HG02943 (cell line): ENCODE data around the gene RFFL.

ENCODE experiments used
- ATAC-seq: cut with Tn5 transposase; IDR thresholded peaks from one replicate; pipeline ENCODE4 v1.9.1; 2021; ENCODE audit warnings: mild to moderate bottlenecking, low read depth, moderate library complexity; ENCODE audit not compliant: unreplicated experiment

Gene RFFL

DNA sequence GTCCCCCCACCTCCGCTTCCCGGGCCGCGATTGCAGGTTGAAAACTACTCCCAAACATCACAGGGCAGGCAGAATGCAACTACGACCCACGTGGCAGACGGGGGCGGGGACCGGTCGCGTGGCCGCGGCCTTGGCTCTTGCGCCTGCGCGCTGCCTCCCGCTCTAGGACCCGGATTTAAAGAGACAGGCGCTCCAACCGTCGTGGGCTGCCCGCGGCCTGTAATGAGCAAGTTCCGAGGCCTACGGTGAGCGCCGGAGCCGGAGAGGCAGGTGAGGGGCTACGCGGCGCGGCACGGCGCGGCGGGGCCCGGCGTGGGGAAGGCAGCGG is 83.2 kb downstream of the RFFL start, which contains the start of gene LIG3:
Gene LIG3 (plus strand): TSS at position 160 of the 328 bp plus-strand sequence. CDS start 2,494 bp downstream, outside the sequence.
- peak; percentile 65 for ATAC-seq

GRCh38 chr17:34979650-34980352 is 83.7 kb downstream of the RFFL start:
- ATAC-seq = no peak

DNA sequence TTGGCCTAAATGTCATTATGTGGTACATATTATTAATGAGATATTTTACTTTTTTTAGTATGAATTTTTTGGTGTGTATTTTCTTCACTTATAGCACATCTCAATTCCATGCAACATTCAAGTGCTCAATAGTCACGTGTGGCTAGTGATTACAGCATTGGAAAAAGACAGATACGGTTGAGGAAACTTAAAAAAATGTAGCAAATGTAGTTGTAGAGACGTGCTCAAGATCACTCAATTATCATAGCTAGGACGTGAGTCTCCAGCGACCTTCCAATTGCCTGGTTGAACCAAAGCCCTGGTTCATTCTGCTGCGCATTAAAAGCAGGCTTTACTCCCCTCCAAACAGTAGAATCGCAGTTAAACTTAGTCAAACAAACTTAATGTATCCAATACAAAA is 84.4 kb downstream of the RFFL start:
- no peak for ATAC-seq

DNA sequence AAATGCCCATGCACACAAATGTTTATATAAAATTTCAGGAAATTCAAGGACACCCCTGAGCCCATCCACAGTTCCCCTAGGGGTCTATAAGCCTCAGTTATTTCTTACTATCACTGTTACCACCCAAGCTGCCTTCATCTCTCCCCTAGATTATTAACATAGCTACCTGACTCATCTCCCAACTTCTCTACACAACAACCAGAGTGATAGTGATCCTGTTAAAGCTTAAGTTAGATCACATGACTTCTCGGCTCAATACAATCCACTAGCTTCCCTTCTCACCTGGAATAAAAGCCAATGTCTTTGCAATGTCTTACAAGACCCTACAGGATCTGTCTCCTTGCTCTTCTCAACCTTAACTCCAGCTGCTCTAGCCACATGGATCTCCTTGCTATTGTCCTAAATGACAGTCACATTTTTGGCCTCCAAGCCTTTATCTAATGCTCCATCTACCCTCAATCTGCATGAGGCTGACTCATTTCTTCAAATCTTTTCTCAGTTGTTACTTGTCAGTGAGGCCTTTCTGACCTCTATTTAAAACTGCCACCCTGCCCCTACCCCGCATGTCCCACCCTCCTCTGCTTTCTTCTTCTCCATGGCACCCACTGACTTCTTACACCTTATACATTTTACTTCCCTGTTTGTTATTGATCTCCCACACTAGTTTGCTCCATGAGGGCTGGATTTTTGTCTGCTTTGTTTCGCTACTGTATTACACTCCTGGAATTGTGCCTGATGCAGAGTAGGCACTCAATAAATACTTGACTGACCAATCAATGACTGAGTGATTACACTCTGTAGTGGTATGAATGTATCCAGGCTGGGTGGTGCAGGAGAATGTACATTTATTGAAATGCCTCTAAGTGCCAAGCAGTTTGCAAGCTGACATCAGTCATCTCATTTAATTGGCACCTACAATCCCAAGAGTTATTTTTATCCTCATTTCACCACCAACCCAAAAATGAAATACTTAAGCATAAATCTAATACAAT is 88.4 kb downstream of the RFFL start:
- ATAC-seq = no peak

DNA sequence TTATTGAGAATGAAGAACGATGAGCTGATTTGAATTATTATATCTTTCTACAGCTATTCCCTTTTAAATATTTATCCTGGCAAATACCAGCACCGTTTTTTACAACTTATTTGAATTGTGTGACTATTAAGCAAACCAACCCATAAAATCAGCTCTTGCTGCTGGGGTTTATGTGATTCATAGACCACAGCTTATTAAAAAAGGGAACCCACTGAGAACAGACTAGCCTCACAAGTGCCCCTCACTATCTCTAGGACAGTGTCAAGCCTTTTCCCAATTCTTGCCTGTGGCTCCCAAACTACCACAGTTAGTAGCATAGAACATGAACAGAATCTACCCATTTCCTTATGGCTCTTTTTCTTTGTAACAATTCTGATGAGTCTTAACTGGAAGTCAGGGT is 89.3 kb downstream of the RFFL start:
- ATAC-seq = no peak

GRCh38 chr17:34961093-34961911 is 102.2 kb downstream of the RFFL start, which contains the start of the genes CCT6B and ZNF830:
CCT6B (minus strand) TSS chr17:34961460; CDS start chr17:34961393, 67 bp downstream.
ZNF830 (plus strand) TSS chr17:34961540; CDS start chr17:34961567, 27 bp downstream.
- ATAC-seq = peak; percentile 84

DNA sequence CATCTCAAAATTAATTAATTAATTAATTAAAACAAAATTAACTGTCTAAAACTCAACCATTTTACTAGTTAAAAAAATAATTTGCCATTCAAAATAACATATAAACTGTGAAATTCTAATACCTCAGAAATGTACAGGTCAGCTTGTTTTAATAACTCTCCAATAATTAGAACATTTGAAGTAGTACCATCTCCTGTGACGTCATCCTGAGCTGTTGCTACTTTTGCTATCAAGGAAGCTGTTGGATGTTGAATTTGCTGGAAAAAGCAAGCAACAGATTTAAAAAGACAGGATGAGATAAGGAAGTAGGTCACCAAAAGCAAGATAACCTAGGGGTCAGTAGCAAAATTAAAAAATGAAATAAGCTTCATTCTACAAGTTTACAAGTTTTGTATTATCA is 105.1 kb downstream of the RFFL start:
- no peak for ATAC-seq
